GM12878 (cell line): ENCODE measurements around the gene MTHFD1L. TPM values are rescaled to one million over a fixed set of nuclear protein-coding genes. Genes with fewer than 3 reads are reported as not detected.

Experiments used
- ATAC-seq: fragments of 200-7000 bp; cut with Tn5 transposase; 3 replicates; pipeline ENCODE4 v1.9.1; 2020; ENCODE audit warnings: mild to moderate bottlenecking, moderate library complexity
- BruUV-seq: library from RNA; stranded (reverse); fragments of 400-500 nt; replicated peaks from 2 replicates; lab custom pipeline; 2021; lab: Mats Ljungman, UMichigan
- CTCF ChIA-PET: fragments of 300-600 bp; sonication (Branson Sonifier 250); formaldehyde crosslinking; extraction: SDS; loops from one replicate; lab custom pipeline; 2021; ENCODE audit warnings: inconsistent platforms; lab: Yijun Ruan, JAX
- POLR2A ChIA-PET: fragments of 350-600 bp; formaldehyde crosslinking; extraction: SDS; loops from one replicate; lab custom pipeline; 2021; ENCODE audit warnings: inconsistent platforms; lab: Charles Lee
- RAD21 ChIA-PET: fragments of 300-600 bp; sonication (Branson Sonifier 250); formaldehyde crosslinking; loops from one replicate; lab custom pipeline; 2023; ENCODE audit warnings: antibody characterized with exemption; ENCODE audit not compliant: unreplicated experiment; lab: Charles Lee
- SMC1A ChIA-PET: fragments of 300-600 bp; sonication (Branson Sonifier 250); formaldehyde crosslinking; loops from one replicate; lab custom pipeline; 2023; ENCODE audit not compliant: unreplicated experiment, uncharacterized antibody; lab: Charles Lee
- DNase-seq: peaks from one replicate; pipeline ENCODE4 v3.0.0-alpha.2; 2011; ENCODE audit warnings: low read depth, low spot score
- FAIRE-seq: peaks from 3 replicates; lab custom pipeline; 2011; peaks lifted over from hg19 to GRCh38; lab: Jason Lieb, UNC
- H2AFZ ChIP-seq: 2 replicates; pipeline ENCODE4 v1.6.0; 2011; ENCODE audit warnings: low read depth, low read length, control low read depth; ENCODE audit not compliant: control insufficient read depth
- H3K27ac ChIP-seq: 2 replicates; pipeline ENCODE4 v1.5.1; 2011; ENCODE audit warnings: control low read depth; ENCODE audit not compliant: control insufficient read depth, insufficient read depth
- H3K27me3 ChIP-seq, 2 experiments: replicated peaks in 1 of 2; 2 replicates each; pipeline versions ENCODE4 v1.6.0 to v1.6.1; 2011; ENCODE audit warnings: low read length in 1 of 2; ENCODE audit not compliant: control insufficient read depth in 2 of 2, insufficient read depth in 2 of 2
- H3K36me3 ChIP-seq, 2 experiments: 2 replicates each; pipeline ENCODE4 v1.5.1; 2011; ENCODE audit warnings: low read length in 1 of 2; ENCODE audit not compliant: control insufficient read depth in 2 of 2, insufficient read depth in 2 of 2
- H3K4me1 ChIP-seq: 2 replicates; pipeline ENCODE4 v1.6.1; 2011; ENCODE audit warnings: mild to moderate bottlenecking, low read length, moderate library complexity, mixed read lengths; ENCODE audit not compliant: control insufficient read depth, insufficient read depth
- H3K4me2 ChIP-seq: 2 replicates; pipeline ENCODE4 v1.6.0; 2011; ENCODE audit warnings: control low read depth; ENCODE audit not compliant: control insufficient read depth, insufficient read depth
- H3K4me3 ChIP-seq: fragments of 200-600 bp; sonication (generic); 2 replicates; pipeline ENCODE4 v1.5.1; 2016
- H3K79me2 ChIP-seq: 2 replicates; pipeline ENCODE4 v1.6.0; 2011; ENCODE audit warnings: low read length; ENCODE audit not compliant: control insufficient read depth, insufficient read depth
- H3K9ac ChIP-seq: 2 replicates; pipeline ENCODE4 v1.8.0; 2011; ENCODE audit warnings: low read length, control low read depth, mixed read lengths; ENCODE audit not compliant: control insufficient read depth, insufficient read depth
- H3K9me3 ChIP-seq: replicated peaks from 3 replicates; pipeline ENCODE4 v1.5.1; 2011; ENCODE audit warnings: mild to moderate bottlenecking, low read length; ENCODE audit not compliant: control insufficient read depth, insufficient read depth
- H4K20me1 ChIP-seq: 2 replicates; pipeline ENCODE4 v1.6.0; 2011; ENCODE audit not compliant: control insufficient read depth, insufficient read depth
- CBFB ChIP-seq: IDR thresholded peaks from 2 replicates; pipeline ENCODE4 v1.6.1; 2016; ENCODE audit warnings: antibody characterized with exemption, low read depth
- CREM ChIP-seq: IDR thresholded peaks from 2 replicates; pipeline ENCODE4 v1.6.1; 2014; ENCODE audit warnings: antibody characterized with exemption, low read depth
- MTA3 ChIP-seq: IDR thresholded peaks from 2 replicates; pipeline ENCODE4 v1.6.1; 2012; ENCODE audit warnings: low read length, inconsistent platforms, borderline replicate concordance
- RAD21 ChIP-seq: IDR thresholded peaks from 2 replicates; pipeline ENCODE4 v1.6.1; 2011; ENCODE audit warnings: mild to moderate bottlenecking, low read depth, low read length, moderate library complexity; ENCODE audit not compliant: insufficient read depth
- SIX5 ChIP-seq: IDR thresholded peaks from 2 replicates; pipeline ENCODE4 v1.6.1; 2011; ENCODE audit warnings: mild to moderate bottlenecking, low read depth, low read length, moderate library complexity; ENCODE audit not compliant: severe bottlenecking
- STAT3 ChIP-seq: IDR thresholded peaks from 2 replicates; pipeline ENCODE4 v1.6.1; 2011; ENCODE audit warnings: low read depth, low read length, improper control_type of control experiment
- WGBS: methylation state at CpG from one replicate; pipeline ENCODE4 v1.1.6; 2016; ENCODE audit warnings: low lambda C conversion rate; ENCODE audit not compliant: insufficient replicate concordance, insufficient coverage; ENCODE audit errors: missing lambda C conversion rate; 5-methylcytosine and 5-hydroxymethylcytosine counted together
- in situ Hi-C: fragments of 300-500 bp; cut with MboI; formaldehyde crosslinking; loops from 9 replicates; pipeline ENCODE4 v1.14.3; 2018; ENCODE audit warnings: mixed read lengths
- intact Hi-C: fragments of 100-400 bp; cut with micrococcal nuclease; formaldehyde crosslinking; loops from one replicate; pipeline ENCODE4 v1.14.2; 2022; ENCODE audit not compliant: unreplicated experiment
- polyA plus RNA-seq, 11 experiments: library from polyadenylated mRNA; depleted of rRNA in 4 of 11; unstranded in 6 of 11; stranded (reverse) in 5 of 11; fragments of >200 nt; fragmentation: Nextera tagmentation in 4 of 11; fragmentation: Illumina TruSeq in 1 of 11; extraction: Ambion mirVana in 4 of 11; extraction: Trizol in 1 of 11; gene quantifications; 1 replicate in 1 of 11; 2 replicates in 10 of 11; pipeline versions ENCODE4 v1.2.1 to v1.2.3, GENCODE V29; 2011 to 2016; ENCODE audit warnings: inconsistent platforms in 2 of 11, missing spikeins in 2 of 11, low read depth in 1 of 11
- total RNA-seq, 4 experiments: library from RNA; depleted of rRNA in 3 of 4; stranded (reverse); fragments of >200 nt in 3 of 4; fragmentation: Illumina TruSeq in 1 of 4; extraction: Trizol in 1 of 4; gene quantifications; 2 replicates each; pipeline versions ENCODE4 v1.2.1 to v1.2.3, GENCODE V29; 2013 to 2021
- TF ChIP-seq, protein P1 (sequence below): IDR thresholded peaks from 2 replicates; pipeline ENCODE4 v1.6.1; 2012; ENCODE audit warnings: improper control_type of control experiment, low read depth, low read length; ENCODE audit not compliant: insufficient replicate concordance
- TF ChIP-seq, protein P2 (sequence below): fragments of 450-650 bp; IDR thresholded peaks from 2 replicates; pipeline ENCODE4 v1.6.1; 2016; ENCODE audit warnings: mild to moderate bottlenecking
- TF ChIP-seq, protein P3 (sequence below): IDR thresholded peaks from 2 replicates; pipeline ENCODE4 v1.6.1; 2011; ENCODE audit warnings: low read depth, mild to moderate bottlenecking, low read length, moderate library complexity, borderline replicate concordance; ENCODE audit errors: extremely low read depth
- TF ChIP-seq, protein P4 (sequence below): fragments of 450-650 bp; IDR thresholded peaks from 2 replicates; pipeline ENCODE4 v1.6.1; 2014; ENCODE audit warnings: mild to moderate bottlenecking
- TF ChIP-seq, protein P5 (sequence below): fragments of 450-650 bp; IDR thresholded peaks from 2 replicates; pipeline ENCODE4 v1.6.1; 2017; ENCODE audit warnings: mild to moderate bottlenecking, low read depth, inconsistent platforms; ENCODE audit not compliant: poor library complexity, severe bottlenecking

MTHFD1L gene
- total and polyA plus RNA-seq, 10 of the 15 experiments (the other 5 are each of a cell fraction or from before 2014, with no cell fraction given), result 11.7 to 75.5 (median 28.8) TPM

DNA sequence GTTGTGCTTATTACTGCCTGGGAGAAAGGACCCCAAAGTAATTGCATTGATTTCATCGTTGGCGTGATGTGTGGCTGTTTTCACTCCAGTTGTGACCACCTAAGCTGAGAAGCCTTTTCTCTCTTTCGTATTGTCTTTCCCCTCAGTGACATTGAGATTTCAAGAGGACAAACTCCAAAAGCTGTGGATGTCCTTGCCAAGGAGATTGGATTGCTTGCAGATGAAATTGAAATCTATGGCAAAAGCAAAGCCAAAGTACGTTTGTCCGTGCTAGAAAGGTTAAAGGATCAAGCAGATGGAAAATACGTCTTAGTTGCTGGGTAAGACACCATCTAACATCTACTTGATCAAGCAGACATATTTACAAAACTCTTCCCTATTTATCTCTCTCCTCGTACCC, 60.5 kb downstream of the MTHFD1L start:
- Histone ChIP-seq H3K9me3 (no peaks in the 10 kb centered on the region), H3K9ac (no peak overlapping the region), H3K4me3 (no peak overlapping the region), H3K36me3 (peaks cover 0 to 4% of the 10 kb centered on the region in 2 experiments; a peak in 2 of 4 replicates), H3K4me1 (no peaks in the 10 kb centered on the region), H3K79me2 (no peaks in the 10 kb centered on the region), H2AFZ (no peak overlapping the region), H3K27ac (no peak overlapping the region), H4K20me1 (no peaks in the 10 kb centered on the region), H3K27me3 (no peaks in the 10 kb centered on the region), H3K4me2 (no peak overlapping the region)
- CTCF ChIA-PET, result no interaction called here
- RAD21 ChIA-PET, result no interaction called here
- in situ Hi-C loops, result no loop called here
- intact Hi-C loops, result no loop called here
- no TSS peak for BruUV-seq
- WGBS, result 100% methylated on average over 7 of the region's 7 CpGs
- DNase-seq (no peak), FAIRE-seq (no peak), ATAC-seq (no peak)
- POLR2A ChIA-PET, result interaction anchor here (0.8 kb wide), 1 partner anchor 10 kb away, joined by 4 read pairs; no protein-coding TSS in a partner anchor
- TF ChIP-seq CREM, result no peak
- no peak for TF ChIP-seq MTA3
- TF ChIP-seq, protein P1, sequence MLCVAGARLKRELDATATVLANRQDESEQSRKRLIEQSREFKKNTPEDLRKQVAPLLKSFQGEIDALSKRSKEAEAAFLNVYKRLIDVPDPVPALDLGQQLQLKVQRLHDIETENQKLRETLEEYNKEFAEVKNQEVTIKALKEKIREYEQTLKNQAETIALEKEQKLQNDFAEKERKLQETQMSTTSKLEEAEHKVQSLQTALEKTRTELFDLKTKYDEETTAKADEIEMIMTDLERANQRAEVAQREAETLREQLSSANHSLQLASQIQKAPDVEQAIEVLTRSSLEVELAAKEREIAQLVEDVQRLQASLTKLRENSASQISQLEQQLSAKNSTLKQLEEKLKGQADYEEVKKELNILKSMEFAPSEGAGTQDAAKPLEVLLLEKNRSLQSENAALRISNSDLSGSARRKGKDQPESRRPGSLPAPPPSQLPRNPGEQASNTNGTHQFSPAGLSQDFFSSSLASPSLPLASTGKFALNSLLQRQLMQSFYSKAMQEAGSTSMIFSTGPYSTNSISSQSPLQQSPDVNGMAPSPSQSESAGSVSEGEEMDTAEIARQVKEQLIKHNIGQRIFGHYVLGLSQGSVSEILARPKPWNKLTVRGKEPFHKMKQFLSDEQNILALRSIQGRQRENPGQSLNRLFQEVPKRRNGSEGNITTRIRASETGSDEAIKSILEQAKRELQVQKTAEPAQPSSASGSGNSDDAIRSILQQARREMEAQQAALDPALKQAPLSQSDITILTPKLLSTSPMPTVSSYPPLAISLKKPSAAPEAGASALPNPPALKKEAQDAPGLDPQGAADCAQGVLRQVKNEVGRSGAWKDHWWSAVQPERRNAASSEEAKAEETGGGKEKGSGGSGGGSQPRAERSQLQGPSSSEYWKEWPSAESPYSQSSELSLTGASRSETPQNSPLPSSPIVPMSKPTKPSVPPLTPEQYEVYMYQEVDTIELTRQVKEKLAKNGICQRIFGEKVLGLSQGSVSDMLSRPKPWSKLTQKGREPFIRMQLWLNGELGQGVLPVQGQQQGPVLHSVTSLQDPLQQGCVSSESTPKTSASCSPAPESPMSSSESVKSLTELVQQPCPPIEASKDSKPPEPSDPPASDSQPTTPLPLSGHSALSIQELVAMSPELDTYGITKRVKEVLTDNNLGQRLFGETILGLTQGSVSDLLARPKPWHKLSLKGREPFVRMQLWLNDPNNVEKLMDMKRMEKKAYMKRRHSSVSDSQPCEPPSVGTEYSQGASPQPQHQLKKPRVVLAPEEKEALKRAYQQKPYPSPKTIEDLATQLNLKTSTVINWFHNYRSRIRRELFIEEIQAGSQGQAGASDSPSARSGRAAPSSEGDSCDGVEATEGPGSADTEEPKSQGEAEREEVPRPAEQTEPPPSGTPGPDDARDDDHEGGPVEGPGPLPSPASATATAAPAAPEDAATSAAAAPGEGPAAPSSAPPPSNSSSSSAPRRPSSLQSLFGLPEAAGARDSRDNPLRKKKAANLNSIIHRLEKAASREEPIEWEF, result no peak
- TF ChIP-seq, protein P2, sequence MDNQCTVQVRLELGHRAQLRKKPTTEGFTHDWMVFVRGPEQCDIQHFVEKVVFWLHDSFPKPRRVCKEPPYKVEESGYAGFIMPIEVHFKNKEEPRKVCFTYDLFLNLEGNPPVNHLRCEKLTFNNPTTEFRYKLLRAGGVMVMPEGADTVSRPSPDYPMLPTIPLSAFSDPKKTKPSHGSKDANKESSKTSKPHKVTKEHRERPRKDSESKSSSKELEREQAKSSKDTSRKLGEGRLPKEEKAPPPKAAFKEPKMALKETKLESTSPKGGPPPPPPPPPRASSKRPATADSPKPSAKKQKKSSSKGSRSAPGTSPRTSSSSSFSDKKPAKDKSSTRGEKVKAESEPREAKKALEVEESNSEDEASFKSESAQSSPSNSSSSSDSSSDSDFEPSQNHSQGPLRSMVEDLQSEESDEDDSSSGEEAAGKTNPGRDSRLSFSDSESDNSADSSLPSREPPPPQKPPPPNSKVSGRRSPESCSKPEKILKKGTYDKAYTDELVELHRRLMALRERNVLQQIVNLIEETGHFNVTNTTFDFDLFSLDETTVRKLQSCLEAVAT, result no peak
- TF ChIP-seq, protein P3, sequence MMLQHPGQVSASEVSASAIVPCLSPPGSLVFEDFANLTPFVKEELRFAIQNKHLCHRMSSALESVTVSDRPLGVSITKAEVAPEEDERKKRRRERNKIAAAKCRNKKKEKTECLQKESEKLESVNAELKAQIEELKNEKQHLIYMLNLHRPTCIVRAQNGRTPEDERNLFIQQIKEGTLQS, result no peak
- TF ChIP-seq, protein P4, sequence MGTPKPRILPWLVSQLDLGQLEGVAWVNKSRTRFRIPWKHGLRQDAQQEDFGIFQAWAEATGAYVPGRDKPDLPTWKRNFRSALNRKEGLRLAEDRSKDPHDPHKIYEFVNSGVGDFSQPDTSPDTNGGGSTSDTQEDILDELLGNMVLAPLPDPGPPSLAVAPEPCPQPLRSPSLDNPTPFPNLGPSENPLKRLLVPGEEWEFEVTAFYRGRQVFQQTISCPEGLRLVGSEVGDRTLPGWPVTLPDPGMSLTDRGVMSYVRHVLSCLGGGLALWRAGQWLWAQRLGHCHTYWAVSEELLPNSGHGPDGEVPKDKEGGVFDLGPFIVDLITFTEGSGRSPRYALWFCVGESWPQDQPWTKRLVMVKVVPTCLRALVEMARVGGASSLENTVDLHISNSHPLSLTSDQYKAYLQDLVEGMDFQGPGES, result no peak
- no peak for TF ChIP-seq CBFB
- TF ChIP-seq, protein P5, sequence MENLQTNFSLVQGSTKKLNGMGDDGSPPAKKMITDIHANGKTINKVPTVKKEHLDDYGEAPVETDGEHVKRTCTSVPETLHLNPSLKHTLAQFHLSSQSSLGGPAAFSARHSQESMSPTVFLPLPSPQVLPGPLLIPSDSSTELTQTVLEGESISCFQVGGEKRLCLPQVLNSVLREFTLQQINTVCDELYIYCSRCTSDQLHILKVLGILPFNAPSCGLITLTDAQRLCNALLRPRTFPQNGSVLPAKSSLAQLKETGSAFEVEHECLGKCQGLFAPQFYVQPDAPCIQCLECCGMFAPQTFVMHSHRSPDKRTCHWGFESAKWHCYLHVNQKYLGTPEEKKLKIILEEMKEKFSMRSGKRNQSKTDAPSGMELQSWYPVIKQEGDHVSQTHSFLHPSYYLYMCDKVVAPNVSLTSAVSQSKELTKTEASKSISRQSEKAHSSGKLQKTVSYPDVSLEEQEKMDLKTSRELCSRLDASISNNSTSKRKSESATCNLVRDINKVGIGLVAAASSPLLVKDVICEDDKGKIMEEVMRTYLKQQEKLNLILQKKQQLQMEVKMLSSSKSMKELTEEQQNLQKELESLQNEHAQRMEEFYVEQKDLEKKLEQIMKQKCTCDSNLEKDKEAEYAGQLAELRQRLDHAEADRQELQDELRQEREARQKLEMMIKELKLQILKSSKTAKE, result no peak
- TF ChIP-seq RAD21, result no peak
- TF ChIP-seq STAT3, result no peak
- no peak for TF ChIP-seq SIX5
- SMC1A ChIA-PET, result no interaction called here
